ENCODE data around the gene ADCY6. TPM values are rescaled to one million over a fixed set of nuclear protein-coding genes. Genes with fewer than 3 reads are reported as not detected.

The ADCY6 gene
- total RNA-seq, 1 experiment from 2014 or later: 21.9 TPM

- no peak for DNase-seq (ENCODE audit: unreplicated experiment)
- CTCF ChIA-PET: interaction anchor here (1.1 to 5.3 kb wide), 3 partner anchors 14 to 29 kb away, joined by 3 to 30 read pairs (median 7); no protein-coding TSS in a partner anchor
- no TSS peak for BruUV-seq (replicated peaks)
- Mint-ChIP-seq H3K27ac (ENCODE audit: low read depth, unreplicated experiment) (no peak overlapping the region), H3K36me3 (ENCODE audit: insufficient read depth, unreplicated experiment) (peaks cover 49% of the 10 kb centered on the region), H3K4me3 (ENCODE audit: unreplicated experiment) (no peak overlapping the region), H3K4me1 (ENCODE audit: insufficient read depth, unreplicated experiment) (no peaks in the 10 kb centered on the region), H3K27me3 (ENCODE audit: insufficient read depth, unreplicated experiment) (no peaks in the 10 kb centered on the region), H3K9me3 (ENCODE audit: unreplicated experiment) (no peaks in the 10 kb centered on the region)
- intact Hi-C loops (cut with micrococcal nuclease): no loop called here
- POLR2A ChIA-PET: no interaction called here
- TF ChIP-seq CTCF (IDR thresholded peaks at IDR 0.05; ENCODE audit: unreplicated experiment): no peak
These were observed 21.8 kb downstream of the ADCY6 start for GRCh38 chr12:48767047-48767446.

- ChIA-PET POLR2A (interaction anchor here (0.6 kb wide), 1 partner anchor 1073 kb away, joined by 3 read pairs; no protein-coding TSS in a partner anchor), CTCF (interaction anchor here (1.0 to 5.3 kb wide), 4 partner anchors 9 to 49 kb away, joined by 3 to 30 read pairs (median 8); no protein-coding TSS in a partner anchor)
- no peak for DNase-seq (ENCODE audit: unreplicated experiment)
- Mint-ChIP-seq H3K36me3 (ENCODE audit: insufficient read depth, unreplicated experiment) (peaks cover 38% of the 10 kb centered on the region), H3K4me3 (ENCODE audit: unreplicated experiment) (no peak overlapping the region), H3K4me1 (ENCODE audit: insufficient read depth, unreplicated experiment) (no peaks in the 10 kb centered on the region), H3K27ac (ENCODE audit: low read depth, unreplicated experiment) (no peak overlapping the region), H3K9me3 (ENCODE audit: unreplicated experiment) (no peaks in the 10 kb centered on the region), H3K27me3 (ENCODE audit: insufficient read depth, unreplicated experiment) (no peaks in the 10 kb centered on the region)
- intact Hi-C loops (cut with micrococcal nuclease): no loop called here
- TF ChIP-seq CTCF (IDR thresholded peaks at IDR 0.05; ENCODE audit: unreplicated experiment): no peak
- BruUV-seq (replicated peaks): no TSS peak
These were observed 23.1 kb downstream of the ADCY6 start for GRCh38 chr12:48765753-48766162.

- Mint-ChIP-seq H3K9me3 (ENCODE audit: unreplicated experiment) (no peaks in the 10 kb centered on the region), H3K27me3 (ENCODE audit: insufficient read depth, unreplicated experiment) (no peaks in the 10 kb centered on the region), H3K4me3 (ENCODE audit: unreplicated experiment) (no peak overlapping the region), H3K27ac (ENCODE audit: low read depth, unreplicated experiment) (no peak overlapping the region), H3K4me1 (ENCODE audit: insufficient read depth, unreplicated experiment) (no peaks in the 10 kb centered on the region), H3K36me3 (ENCODE audit: insufficient read depth, unreplicated experiment) (peaks cover 30% of the 10 kb centered on the region)
- intact Hi-C loops (cut with micrococcal nuclease): no loop called here
- CTCF ChIA-PET: interaction anchor here (0.8 to 5.3 kb wide), 3 partner anchors 12 to 31 kb away, joined by 3 to 30 read pairs (median 10); no protein-coding TSS in a partner anchor
- peak; percentile 2 for DNase-seq (ENCODE audit: unreplicated experiment)
- BruUV-seq (replicated peaks): no TSS peak
- POLR2A ChIA-PET: no interaction called here
- no peak for TF ChIP-seq CTCF (IDR thresholded peaks at IDR 0.05; ENCODE audit: unreplicated experiment)
These were observed 24.4 kb downstream of the ADCY6 start for GRCh38 chr12:48764521-48764920.

- ChIA-PET POLR2A (no interaction called here), CTCF (interaction anchor here (3.2 kb wide), 1 partner anchor 36 kb away, joined by 20 read pairs; no protein-coding TSS in a partner anchor)
- Mint-ChIP-seq H3K4me3 (ENCODE audit: unreplicated experiment) (no peak overlapping the region), H3K4me1 (ENCODE audit: insufficient read depth, unreplicated experiment) (no peaks in the 10 kb centered on the region), H3K27me3 (ENCODE audit: insufficient read depth, unreplicated experiment) (no peaks in the 10 kb centered on the region), H3K9me3 (ENCODE audit: unreplicated experiment) (no peaks in the 10 kb centered on the region), H3K36me3 (ENCODE audit: insufficient read depth, unreplicated experiment) (no peaks in the 10 kb centered on the region), H3K27ac (ENCODE audit: low read depth, unreplicated experiment) (no peak overlapping the region)
- BruUV-seq (replicated peaks): no TSS peak
- TF ChIP-seq CTCF (IDR thresholded peaks at IDR 0.05; ENCODE audit: unreplicated experiment): no peak
- no peak for DNase-seq (ENCODE audit: unreplicated experiment)
- intact Hi-C loops (cut with micrococcal nuclease): no loop called here
These were observed 30.2 kb downstream of the ADCY6 start for GRCh38 chr12:48758737-48759136.

All from MCF 10A (cell line).